HTERT RPE-1 (cell line): ENCODE data around the gene COL4A3.
"Not testable (repeated sequence)": the region's sequence is repeated elsewhere in the genome, so short reads cannot be mapped to it uniquely, and the experiment has no call there.

ENCODE experiments used
- in situ Hi-C: fragments of 300-500 bp; cut with MboI; formaldehyde crosslinking; loops from 4 replicates; pipeline ENCODE4 v1.14.3; 2020; ENCODE audit warnings: low sequenced_read_pairs

Gene COL4A3

DNA sequence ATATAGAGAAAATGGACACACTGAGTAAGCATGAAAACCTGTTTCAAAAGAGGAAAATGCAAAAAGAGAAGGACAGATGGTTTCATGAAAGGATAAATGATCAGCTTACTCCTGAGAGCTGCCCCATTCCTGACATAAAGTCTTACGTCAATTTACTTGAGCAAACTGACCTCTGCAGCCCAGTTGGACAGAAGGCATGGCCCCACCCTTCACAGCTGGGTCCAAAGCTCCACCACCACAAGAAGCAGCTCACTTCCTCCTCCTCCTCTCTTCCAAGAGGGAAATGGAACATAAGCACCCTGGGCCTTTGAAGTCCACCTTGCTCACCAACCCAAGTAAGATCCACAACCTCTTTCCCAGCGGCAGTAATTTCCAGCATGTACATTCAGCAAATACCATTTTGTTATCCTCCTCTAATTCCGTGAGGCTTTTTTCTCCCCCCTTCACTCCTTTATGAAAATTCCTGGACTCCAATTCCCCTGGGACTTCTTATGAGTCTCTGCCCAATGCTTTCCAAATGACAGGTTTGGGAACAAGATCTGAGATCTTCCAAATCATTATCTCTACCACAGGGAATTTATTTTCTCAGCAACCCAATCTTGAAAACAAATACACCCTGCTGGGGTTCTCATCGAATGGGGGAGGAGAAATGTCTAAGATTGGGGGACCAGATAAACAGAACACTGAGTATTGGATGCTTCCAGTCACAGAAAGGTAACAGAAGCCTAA, 10.5 kb upstream of the COL4A3 start:
- in situ Hi-C loops = no loop called here

DNA sequence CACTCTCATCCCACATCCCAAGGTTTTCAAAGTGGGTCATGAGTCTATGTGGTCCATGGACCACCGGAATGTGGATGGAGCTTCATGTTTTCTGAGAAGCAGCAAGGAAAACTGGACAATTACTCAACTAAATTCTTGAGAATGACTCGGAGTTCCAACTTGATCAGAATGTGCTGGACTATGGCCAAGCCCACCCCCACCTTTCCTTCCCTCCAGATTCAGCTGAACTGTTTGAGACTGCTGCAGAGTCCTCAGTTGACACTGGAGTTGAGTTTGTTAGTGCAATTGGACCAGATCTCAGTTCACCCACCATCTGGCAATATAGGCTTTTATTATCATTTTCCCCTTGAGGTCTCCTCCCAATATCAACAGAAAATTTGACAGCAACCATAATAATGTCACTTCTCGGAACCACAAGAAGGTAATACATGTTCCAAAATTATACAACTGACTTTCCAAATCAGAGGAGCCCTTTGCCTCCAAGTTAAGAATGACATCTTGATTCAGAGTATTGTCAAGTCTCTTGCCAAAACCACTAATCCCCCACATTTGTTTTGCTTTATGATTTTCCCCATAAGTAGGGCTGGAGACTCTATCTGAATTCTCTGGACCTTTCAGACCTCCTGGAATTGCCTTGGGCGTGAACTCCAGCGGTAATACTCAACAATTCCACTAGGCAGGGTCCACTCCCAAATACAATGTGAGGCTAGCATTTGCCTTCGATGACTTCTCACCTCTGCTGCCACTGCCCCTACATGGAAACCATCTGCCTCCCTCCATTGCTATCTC, 9.2 kb upstream of the COL4A3 start:
- in situ Hi-C loops = no loop called here

DNA sequence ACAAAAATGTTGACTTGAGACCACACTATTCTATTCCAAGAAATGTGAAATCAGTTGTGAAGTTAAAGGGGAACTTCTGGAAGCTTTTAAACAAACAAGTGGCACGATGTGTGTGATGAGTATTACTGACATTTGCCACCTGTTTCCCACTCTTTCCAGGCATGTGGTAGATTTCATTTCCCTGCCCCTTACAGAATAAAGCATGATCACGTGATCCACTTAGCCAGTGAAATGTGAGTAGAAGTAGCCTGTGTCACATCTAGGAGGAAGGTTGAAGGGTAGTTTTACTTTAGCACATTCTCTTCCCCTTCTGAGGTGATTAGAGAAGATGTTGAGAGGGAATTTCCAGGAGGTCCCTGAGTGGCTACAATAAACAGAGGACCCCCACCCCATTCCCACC, 4.3 kb upstream of the COL4A3 start:
- in situ Hi-C loops = no loop called here

DNA sequence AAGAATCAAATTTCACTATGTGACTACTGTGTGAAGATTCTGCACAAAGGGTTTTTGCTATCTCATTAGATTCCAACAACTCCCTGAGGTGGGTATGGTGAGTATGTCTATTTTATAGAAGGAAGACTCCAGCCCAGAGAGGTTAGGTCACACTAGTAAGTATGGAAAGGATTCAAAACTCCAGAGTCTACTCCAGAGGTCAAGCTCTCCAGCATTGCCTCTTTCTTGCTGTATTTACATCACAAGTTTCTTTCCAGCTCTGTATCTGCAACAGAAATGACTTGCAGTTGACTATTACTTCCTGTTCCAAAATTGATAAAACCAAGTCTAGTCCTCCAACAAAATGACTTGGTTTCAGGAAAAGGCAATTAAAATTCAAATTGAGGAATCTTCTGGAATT, 2.5 kb upstream of the COL4A3 start:
- in situ Hi-C loops = no loop called here

DNA sequence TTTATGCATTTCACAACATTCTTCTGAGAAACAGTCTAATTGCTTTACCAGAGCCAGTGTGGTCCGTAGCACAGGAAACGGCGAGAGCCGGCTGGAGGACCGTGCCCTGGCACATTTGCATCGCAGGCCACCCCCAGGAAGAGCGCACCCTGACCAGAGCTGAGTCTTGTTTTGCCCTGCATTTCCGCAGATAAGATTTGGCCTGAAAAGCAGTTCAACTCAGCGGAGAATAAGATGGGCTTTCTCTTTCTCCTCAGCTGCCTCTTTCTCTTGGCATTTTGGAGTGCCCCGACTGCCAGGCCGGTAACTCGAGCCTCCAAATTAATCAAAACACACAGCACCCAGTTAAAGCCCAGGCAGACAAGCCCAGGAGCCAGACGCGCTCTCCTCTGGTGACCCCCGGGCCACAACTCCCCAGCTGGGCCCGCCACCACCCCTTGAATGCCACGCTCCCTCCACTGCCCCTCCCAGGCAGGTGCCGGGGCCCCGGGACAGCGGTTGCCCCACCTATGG, 883 bp upstream of the COL4A3 start:
- in situ Hi-C loops = no loop called here

DNA sequence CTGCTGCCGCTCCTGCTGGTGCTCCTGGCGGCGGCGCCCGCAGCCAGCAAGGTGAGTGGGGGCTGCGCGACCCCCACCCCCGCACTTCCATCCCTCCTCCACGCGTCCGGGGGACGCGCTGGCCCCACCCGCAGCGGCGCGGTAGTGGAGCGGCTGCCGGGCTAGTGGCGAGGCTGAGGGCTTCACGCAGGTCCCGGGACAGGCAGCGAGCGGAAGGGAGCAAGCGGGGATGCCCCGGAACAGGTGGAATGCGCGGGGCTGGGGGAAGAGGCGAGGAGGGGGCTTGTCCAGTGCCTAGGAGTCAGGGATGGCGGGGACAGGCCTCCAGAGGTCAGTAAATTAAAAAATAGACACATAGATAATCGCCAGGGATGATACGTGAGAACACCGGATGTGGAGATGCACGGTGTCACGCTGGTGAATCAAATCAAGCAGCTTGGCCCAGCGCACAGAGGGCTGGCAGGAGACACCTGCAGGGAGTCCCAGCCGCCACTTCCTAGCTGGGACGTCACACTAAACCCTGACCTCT, 403 bp downstream of the COL4A3 start:
- in situ Hi-C loops = no loop called here

DNA sequence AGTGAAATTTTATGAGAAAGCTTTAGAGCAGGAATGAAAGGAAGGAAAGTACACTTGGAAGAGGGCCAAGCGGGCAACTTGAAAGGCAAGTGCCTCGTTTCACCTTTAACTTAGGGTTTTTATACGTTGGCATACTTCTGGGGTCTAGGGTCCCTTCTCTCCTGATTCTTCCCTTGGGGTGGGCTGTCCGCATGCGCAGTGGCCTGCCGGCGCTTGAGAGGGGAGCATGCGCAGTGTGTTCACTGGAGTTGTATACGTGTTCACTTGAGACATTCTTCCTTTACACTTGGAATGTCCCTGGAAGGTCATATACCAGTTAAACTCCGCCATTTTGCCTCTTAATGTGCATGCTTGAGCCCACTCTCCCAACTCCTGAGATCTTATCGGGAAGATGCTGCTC, 7.4 kb downstream of the COL4A3 start:
- in situ Hi-C loops = not testable (repeated sequence)

DNA sequence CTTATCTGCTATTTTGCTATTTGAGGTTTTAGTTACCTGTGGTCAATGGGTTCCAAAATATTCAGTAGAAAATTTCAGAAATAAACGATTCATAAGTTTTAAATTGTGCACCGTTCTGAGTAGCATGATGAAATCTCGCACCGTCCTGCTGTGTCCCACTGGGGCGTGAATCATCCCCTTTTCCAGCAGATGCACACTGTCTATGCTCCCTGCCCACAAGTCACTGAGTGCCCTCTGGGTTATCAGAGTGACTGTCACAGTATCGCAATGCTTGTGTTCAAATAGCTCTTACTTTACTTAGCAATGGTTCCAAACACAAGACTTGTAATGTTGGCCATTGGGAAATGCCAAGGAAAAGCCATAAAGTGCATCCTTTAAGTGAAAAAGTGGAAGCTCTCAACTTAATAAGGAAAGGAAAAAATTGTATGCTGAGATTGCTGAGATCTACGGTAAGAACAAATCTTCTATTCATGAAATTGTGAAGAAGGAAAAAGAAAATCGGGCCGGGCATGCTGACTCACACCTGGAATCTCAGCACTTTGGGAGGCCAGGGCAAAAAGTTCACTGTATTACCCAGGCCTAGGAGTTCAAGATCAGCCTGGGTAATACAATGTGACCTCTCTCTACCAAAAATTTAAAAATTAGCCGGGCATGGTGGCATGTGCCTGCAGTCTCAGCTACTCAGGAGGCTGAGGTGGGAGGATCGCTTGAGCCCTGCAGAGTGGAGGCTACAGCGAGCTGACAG, 13.3 kb downstream of the COL4A3 start:
- in situ Hi-C loops = no loop called here

DNA sequence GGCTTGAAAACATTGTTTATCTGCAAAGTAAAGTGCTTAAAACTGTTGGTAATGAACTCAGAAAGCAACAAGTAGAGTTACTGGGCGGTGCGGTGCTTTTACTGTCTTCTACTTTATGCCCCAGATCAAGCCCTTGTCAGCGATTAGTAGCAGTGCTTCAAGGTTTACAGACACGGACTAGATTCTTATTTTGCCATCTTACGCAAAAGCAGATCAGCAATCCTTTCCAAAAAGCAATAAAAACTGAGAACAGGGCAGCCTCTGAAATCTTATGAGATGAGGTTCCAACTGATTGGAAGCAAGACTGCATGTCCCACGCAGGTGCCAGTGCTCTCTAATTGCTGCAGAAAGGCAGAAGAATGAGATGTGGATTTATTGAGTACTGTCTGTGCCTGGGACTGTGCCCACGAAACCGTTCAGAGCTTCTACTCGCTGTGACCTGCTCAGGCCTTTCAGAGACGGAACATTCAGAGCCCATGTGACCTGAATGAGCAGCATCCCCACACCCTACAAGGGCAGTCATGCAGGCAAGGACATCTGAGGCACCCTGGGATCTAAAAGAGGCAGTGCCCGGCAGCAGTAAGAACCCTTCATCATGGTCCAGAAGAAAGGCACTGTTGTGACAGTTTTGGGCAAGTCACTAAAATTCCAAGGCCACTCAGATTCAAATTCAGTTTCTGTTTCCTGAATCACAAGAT, 15.7 kb downstream of the COL4A3 start:
- in situ Hi-C loops = no loop called here

DNA sequence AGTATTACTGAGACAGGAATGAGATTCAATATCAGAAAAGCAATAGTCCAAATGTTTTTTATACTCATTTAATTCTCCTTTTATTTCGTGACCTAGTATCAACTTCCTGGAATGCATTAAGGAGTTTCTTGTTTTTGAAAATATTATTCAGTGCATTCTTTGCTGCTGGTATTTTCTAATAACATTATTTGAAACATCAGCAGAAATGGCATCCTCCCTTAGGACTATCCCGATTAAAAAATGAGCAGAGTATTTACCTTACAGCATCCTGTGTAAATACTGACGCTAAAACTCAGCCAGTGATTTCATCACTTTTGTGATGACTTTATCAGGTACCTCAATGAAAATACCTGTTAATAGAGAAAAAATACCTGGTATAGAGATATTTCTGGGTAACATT, 16.3 kb downstream of the COL4A3 start:
- in situ Hi-C loops = no loop called here

DNA sequence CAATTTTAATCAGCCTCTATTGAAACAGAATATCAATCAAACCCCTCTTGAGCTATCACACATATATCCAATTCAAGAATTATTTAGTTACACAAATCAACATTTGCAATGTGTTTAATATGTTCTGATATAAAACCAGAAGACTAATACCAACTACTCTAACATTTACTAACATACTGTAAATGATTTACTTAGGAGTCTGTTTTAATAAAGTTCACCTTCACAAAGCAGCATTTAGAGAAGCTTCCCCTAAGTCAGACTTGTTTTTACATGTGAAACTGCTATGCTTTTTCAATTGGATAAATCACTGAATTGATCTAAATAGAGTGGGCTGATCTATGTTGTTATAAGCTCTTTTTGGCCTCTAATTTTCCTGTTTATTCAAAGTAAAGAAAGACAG, 18.3 kb downstream of the COL4A3 start:
- in situ Hi-C loops = no loop called here

DNA sequence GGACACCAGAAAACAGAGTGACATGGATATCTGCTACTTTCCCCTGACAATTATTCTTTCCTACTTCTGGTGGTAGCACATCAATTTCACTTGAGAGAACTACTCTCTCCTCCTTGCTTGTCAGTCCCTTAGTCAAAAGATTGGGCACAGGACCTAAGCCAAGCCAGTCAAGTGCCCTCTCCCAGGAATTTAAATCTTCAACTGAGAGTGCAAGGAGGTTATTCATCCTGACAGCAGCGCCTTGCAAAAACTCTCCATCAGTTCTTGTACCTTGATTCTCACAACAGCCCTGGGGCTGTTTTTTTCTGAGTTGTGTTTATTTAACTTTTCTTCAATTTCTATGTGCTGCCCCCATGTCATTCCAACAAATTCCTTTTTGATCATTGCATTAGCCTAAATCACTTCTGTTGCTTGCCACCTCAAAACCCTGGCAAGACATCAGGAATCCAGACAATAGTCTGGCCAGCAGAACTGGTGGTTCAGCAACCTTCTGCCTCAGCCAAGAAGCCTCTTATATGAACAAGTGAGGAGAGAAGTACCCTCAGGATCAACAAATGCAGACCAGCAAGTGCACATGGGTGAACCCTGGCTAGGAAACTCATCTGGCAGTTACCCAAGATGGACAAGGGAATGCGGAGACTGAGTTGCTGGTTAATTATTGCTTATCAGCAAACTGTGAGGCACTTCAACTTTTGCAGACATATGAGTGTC, 19.4 kb downstream of the COL4A3 start:
- in situ Hi-C loops = no loop called here

DNA sequence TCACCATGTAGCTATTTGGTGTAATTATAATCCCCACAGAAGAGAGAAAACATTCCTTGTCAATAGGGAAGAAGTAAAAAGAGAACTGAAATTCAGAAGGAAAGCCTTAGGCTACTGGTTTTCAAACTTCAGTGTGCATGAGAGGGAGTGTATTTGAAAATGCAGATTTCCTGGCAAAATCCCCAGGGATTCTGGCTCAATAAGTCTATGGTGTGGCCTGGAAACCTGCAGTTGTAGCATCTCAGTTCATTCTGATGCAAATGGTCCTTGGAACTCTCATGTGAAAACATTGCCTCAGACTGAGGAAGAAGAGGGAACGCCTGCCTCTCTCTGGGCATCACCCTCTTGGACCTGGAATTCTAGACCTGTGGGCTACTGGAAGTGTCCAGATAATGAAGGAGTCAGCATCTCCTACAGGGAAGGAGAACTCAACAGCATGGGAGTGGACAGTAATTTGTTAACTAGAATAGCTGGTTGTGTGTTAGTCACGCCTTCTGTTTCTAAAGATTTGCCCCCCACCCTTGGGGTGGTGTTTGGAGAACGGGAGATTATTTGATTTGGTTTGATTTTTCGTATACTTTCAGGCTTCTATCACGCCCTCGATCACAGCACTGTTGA, 21.3 kb downstream of the COL4A3 start:
- in situ Hi-C loops = no loop called here

DNA sequence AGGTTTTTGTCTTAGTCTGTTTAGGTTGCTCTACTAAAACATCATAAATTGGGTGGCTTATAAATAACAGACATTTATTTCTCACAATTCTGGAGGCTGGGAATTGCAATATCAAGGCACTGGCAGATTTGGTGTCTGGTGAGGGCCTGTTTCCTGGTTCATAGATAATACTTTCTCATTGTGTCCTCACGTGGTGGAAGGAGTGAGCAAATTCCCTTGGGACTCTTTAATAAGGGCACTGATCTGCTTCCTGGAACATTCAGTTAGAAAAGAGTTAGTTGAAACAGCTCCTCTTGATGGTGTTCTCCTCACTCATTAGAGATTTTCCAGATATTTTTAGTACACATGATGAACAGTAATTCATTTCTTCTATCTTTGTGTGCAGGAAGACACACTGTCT, 22.3 kb downstream of the COL4A3 start:
- in situ Hi-C loops = no loop called here

DNA sequence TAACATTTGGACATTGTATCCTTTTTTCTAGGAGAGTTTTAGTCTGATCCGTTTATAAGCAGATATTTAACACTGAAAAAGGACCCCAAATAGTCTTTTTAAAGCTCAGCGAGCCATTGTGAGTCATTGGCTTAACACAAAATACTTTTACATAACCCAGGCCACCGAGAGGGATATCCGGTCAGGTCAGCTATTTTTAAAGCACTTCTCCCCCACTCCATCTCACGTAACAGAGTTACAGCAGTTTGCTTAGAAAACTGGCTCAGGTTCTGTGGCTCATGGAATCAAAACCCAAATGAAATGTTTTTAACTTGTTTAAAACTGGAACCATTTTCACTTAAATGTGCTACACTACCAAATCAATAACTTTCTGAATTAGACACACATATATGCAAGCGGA, 23.9 kb downstream of the COL4A3 start:
- in situ Hi-C loops = no loop called here

DNA sequence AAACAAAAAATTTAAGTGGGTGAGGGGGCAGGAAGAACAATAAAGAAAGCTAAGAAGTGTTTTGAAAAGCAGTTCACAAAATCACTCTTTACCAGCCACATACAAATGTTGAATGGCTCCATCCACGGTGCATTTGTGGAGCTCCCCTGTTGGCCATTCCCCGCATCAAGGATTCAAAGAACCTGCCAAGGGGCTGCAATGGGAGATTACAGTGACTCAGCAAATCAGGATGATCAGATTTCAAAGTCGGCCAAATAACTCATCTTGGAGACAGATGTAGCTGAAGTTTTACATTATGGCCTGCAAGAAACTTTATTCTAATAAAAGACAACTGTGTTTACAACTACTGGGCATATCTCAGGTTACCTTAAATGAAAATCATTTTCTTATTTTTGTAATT, 26.9 kb downstream of the COL4A3 start:
- in situ Hi-C loops = no loop called here

DNA sequence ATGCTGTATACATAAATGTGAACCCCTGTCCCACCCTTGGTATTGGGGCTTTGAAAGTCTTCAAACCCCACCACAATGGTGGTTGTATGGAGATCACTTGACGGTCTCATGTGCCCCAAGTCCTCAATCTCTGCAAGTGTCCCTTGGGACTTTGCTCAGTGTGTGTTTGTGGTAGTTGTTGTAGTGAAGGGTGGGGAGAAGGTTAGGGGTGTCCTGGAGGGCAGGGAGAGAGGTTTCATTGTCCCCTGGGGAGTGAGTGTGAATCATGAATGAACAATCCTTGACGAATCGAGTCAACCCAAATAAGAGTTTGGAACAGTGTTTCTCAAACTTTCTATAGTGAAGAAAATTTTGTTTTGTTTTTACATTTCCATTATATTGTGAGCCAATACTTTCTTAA, 28.1 kb downstream of the COL4A3 start:
- in situ Hi-C loops = no loop called here

DNA sequence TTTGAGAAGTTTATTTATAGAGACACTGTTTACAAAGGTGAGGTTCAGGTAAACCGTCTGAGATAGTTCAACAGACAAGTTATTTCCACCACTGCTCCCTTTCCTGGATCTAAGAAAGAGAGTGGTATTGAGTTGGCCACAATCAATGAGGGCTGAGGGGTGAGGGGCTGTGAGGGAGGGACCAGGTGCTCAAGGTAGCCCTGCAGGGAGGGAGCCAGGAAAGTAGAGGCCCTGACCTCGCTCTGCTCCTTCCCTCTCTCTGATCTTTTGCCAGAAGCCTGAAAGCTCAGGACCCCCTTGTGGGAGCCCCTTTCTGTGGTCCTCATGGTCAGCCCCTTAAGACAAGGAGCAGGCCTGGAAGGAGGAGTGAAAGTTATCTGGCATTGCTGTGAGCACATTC, 29.8 kb downstream of the COL4A3 start:
- in situ Hi-C loops = no loop called here

DNA sequence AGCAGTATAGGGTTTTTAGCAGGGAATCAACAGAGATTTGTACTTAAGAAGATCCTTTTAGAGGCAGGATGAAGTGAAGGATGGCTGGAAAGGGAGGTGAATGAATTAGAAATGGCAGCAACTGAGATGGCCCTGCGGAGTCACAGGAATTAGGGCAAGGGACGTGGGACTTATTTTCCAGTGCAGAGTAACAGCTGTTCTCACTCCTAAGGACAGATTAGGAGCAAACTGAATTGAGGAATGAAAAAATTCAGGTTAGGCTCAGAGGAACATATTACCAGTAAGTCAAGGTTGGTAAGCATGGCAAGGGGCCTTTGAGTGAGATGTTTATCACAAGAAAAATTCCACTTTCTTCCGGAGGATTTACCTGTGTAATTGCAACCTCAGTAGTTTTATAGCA, 34.4 kb downstream of the COL4A3 start:
- in situ Hi-C loops = no loop called here

DNA sequence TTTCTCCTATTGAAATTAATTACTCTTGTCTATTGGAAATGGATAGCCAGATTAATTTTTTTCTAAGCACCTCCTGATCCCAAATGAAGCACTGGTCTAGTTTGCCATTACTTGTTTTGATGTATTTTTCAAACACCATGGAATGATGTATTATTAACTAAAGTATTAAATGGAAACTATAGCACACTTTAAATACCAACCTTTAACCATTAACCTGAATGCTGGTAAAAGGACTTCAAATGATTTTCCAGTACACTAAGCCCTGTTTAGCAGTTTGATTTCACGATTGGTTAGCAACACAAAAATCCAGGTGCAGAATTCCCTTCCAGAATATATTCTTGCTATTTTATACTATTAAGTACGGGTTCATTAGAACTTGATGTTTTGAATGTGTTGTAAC, 37.3 kb downstream of the COL4A3 start:
- in situ Hi-C loops = no loop called here
